Measurements from ENCODE around the gene ENTPD1.

The ENTPD1 gene

DNA sequence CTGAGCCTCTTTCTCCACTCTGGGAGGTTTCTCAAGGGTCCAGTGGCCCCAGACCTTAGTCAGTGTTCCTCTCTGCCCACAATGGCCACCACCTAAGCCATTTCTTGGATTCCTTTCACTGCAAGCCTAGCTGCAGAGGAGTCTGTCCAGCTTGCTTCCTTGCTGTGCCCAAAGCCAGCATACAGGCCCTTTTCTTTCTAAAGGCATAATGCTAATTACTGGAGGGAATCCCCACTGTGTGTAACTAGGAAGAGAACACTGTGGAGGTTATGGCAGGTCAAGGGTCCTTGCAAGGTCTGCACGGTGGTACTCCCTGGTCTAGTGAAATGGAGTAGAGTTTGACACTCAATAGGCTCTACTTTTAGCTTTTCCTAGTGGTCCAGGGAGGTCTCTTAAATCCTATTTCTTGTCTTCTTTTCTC lies 81.4 kb downstream of the ENTPD1 start:
- peaks cover 3% of the 10 kb centered on the region; the same call in 1 of the 2 replicates for H3K36me3 ChIP-seq (ENCODE audit: control insufficient read depth, insufficient read depth, low read length)
- TF ChIP-seq, protein P1, sequence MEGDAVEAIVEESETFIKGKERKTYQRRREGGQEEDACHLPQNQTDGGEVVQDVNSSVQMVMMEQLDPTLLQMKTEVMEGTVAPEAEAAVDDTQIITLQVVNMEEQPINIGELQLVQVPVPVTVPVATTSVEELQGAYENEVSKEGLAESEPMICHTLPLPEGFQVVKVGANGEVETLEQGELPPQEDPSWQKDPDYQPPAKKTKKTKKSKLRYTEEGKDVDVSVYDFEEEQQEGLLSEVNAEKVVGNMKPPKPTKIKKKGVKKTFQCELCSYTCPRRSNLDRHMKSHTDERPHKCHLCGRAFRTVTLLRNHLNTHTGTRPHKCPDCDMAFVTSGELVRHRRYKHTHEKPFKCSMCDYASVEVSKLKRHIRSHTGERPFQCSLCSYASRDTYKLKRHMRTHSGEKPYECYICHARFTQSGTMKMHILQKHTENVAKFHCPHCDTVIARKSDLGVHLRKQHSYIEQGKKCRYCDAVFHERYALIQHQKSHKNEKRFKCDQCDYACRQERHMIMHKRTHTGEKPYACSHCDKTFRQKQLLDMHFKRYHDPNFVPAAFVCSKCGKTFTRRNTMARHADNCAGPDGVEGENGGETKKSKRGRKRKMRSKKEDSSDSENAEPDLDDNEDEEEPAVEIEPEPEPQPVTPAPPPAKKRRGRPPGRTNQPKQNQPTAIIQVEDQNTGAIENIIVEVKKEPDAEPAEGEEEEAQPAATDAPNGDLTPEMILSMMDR (IDR thresholded peaks at IDR 0.05; ENCODE audit: insufficient read depth, low read length, poor library complexity, severe bottlenecking), result no peak
- H3K4me3 ChIP-seq (replicated peaks; ENCODE audit: low read depth, low read length), result no peak overlapping the region
- peak; percentile 50 for DNase-seq (ENCODE audit: extremely low read depth, insufficient read length)
- H3K27me3 ChIP-seq (replicated peaks; ENCODE audit: control insufficient read depth, insufficient read depth, low read length), result no peaks in the 10 kb centered on the region

DNA sequence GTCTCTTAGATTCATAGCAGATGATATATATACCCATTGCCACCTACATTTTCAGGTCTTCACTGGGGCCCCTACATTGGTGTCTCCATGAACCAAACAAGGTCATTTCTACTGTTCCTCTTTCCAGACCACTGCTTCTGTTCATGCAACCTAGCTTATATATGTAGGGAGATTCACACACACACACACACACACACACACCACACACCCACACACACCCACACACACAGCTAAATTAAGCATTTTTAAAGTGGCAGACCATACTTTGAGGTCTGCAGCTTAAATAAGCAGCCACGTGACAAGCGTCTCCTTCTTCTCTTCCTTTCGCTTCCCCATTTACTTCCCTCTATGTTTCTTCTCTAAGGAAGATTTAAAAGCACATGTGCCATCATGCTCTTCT lies 81.8 kb downstream of the ENTPD1 start:
- H3K36me3 ChIP-seq (ENCODE audit: control insufficient read depth, insufficient read depth, low read length), result peaks cover 4% of the 10 kb centered on the region; the same call in 1 of the 2 replicates
- TF ChIP-seq, protein P1 (IDR thresholded peaks at IDR 0.05; ENCODE audit: insufficient read depth, low read length, poor library complexity, severe bottlenecking), result no peak
- no peaks in the 10 kb centered on the region for H3K27me3 ChIP-seq (replicated peaks; ENCODE audit: control insufficient read depth, insufficient read depth, low read length)
- H3K4me3 ChIP-seq (replicated peaks; ENCODE audit: low read depth, low read length), result no peak overlapping the region
- peak; percentile 72 for DNase-seq (ENCODE audit: extremely low read depth, insufficient read length)

DNA sequence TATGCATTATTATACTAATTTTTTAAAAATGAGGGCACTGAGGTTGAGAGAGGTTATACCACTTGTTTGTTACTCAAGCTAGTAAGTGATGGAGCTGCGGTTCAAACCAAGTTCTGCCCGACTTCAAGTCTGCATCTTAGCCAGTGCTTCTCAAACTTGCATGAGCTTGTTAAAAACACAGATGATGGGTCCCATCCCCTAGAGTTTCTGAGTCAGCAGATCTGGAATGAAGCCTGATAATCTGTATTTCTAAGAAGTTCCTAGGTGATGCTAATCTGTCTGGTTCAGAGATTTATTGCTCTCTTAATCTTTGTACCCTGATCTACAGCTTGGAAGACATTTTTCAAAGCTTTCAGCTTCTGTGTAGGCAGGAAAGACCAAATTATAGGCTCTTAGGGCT lies 84.2 kb downstream of the ENTPD1 start:
- Histone ChIP-seq H3K36me3 (ENCODE audit: control insufficient read depth, insufficient read depth, low read length) (peaks cover 16% of the 10 kb centered on the region), H3K4me3 (replicated peaks; ENCODE audit: low read depth, low read length) (no peak overlapping the region), H3K27me3 (replicated peaks; ENCODE audit: control insufficient read depth, insufficient read depth, low read length) (no peaks in the 10 kb centered on the region)
- DNase-seq (ENCODE audit: extremely low read depth, insufficient read length), result no peak
- TF ChIP-seq, protein P1 (IDR thresholded peaks at IDR 0.05; ENCODE audit: insufficient read depth, low read length, poor library complexity, severe bottlenecking), result no peak

DNA sequence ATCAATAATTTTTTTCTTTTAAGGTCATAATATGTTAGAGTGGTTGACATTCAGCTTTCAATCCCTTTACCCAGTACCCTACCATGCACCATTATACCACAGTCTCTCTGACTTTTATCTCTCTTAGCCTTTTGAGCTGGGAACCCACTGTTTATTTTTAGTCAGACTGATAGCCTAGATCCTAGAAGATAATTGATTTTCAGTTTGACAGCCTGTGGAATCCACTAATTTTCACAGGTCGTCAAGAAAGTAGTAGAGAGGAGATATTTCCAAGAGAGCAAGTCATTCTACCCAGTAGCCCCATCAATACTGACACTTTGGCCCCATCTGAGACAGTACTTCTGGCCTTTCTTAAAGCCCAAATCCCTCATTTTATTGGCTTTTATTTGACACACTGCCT lies 84.7 kb downstream of the ENTPD1 start:
- H3K27me3 ChIP-seq (replicated peaks; ENCODE audit: control insufficient read depth, insufficient read depth, low read length), result no peaks in the 10 kb centered on the region
- peaks cover 21% of the 10 kb centered on the region for H3K36me3 ChIP-seq (ENCODE audit: control insufficient read depth, insufficient read depth, low read length)
- TF ChIP-seq, protein P1 (IDR thresholded peaks at IDR 0.05; ENCODE audit: insufficient read depth, low read length, poor library complexity, severe bottlenecking), result no peak
- no peak for DNase-seq (ENCODE audit: extremely low read depth, insufficient read length)
- H3K4me3 ChIP-seq (replicated peaks; ENCODE audit: low read depth, low read length), result no peak overlapping the region

DNA sequence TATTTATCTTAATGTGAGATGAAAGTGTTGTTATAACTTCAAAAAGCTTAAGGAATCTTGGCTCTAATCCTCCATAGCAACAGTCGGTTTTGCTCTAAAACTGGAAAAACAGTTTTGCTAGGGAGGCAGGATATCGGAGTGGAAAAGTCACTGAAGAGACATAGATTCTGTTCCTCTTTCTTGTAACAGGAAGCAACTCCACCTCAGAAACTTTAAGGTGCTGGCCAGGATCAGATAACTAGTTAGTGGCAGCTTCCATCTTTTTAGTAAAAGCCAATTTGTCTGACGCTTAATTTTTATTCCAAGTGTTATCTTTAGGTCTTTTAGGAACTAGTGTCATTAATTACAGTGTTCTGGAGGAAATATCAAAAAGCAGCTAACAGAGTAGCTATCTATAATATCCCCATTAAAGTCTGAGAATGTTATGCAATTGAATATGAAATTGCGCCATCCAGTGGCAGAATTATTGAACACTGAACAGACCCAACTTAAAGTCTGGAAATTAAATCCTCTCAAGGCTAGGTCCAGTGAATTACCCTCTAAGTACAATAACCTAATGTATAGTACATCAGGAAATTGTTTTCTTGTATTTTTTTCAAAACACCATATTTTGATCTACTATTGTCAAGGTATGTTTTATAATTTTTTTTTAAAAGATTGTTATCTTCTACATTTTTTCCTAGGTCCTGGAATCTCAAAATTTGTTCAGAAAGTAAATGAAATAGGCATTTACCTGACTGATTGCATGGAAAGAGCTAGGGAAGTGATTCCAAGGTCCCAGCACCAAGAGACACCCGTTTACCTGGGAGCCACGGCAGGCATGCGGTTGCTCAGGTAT lies 85.9 kb downstream of the ENTPD1 start:
- peaks cover 21% of the 10 kb centered on the region for H3K36me3 ChIP-seq (ENCODE audit: control insufficient read depth, insufficient read depth, low read length)
- peak; percentile 58 for DNase-seq (ENCODE audit: extremely low read depth, insufficient read length)
- TF ChIP-seq, protein P1 (IDR thresholded peaks at IDR 0.05; ENCODE audit: insufficient read depth, low read length, poor library complexity, severe bottlenecking), result peak; percentile 51
- H3K27me3 ChIP-seq (replicated peaks; ENCODE audit: control insufficient read depth, insufficient read depth, low read length), result no peaks in the 10 kb centered on the region
- H3K4me3 ChIP-seq (replicated peaks; ENCODE audit: low read depth, low read length), result no peak overlapping the region
